ENCODE data around the gene CORIN.

Gene CORIN

DNA sequence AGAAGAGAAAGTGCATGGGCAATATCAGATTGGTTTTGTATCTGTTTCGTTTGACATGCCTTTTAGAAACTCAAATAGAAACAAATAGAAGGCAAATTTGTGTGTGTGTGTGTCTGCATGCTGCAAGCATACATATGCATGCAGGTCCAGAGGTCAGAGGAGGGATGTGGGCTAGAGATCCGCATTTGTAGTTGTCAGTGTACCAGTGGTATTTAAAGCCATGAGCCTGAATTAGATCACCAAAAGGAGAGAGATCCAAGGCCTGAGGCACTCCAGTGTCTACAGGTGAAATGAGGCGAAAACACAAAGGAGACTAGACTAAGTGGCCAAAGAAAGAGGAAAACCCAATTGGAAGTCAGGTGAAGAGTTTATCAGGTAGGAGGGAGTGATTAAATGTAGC lies 106.7 kb downstream of the CORIN start:
- TF ChIP-seq, protein P1, sequence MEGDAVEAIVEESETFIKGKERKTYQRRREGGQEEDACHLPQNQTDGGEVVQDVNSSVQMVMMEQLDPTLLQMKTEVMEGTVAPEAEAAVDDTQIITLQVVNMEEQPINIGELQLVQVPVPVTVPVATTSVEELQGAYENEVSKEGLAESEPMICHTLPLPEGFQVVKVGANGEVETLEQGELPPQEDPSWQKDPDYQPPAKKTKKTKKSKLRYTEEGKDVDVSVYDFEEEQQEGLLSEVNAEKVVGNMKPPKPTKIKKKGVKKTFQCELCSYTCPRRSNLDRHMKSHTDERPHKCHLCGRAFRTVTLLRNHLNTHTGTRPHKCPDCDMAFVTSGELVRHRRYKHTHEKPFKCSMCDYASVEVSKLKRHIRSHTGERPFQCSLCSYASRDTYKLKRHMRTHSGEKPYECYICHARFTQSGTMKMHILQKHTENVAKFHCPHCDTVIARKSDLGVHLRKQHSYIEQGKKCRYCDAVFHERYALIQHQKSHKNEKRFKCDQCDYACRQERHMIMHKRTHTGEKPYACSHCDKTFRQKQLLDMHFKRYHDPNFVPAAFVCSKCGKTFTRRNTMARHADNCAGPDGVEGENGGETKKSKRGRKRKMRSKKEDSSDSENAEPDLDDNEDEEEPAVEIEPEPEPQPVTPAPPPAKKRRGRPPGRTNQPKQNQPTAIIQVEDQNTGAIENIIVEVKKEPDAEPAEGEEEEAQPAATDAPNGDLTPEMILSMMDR (IDR thresholded peaks at IDR 0.05; ENCODE audit: low read depth, low read length), result no peak
- DNase-seq (ENCODE audit: extremely low read depth, low read depth), result no peak

GRCh38 chr4:47729131-47729680 lies 108.7 kb downstream of the CORIN start:
- TF ChIP-seq, protein P1 (IDR thresholded peaks at IDR 0.05; ENCODE audit: low read depth, low read length), result no peak
- DNase-seq (ENCODE audit: extremely low read depth, low read depth), result no peak

- DNase-seq (ENCODE audit: extremely low read depth, low read depth), result no peak
- TF ChIP-seq, protein P1 (IDR thresholded peaks at IDR 0.05; ENCODE audit: low read depth, low read length), result no peak
These were observed 115.8 kb downstream of the CORIN start for GRCh38 chr4:47721892-47722575.

- DNase-seq (ENCODE audit: extremely low read depth, low read depth), result no peak
- TF ChIP-seq, protein P1 (IDR thresholded peaks at IDR 0.05; ENCODE audit: low read depth, low read length), result no peak
These were observed 116.4 kb downstream of the CORIN start for GRCh38 chr4:47721485-47721884.

DNA sequence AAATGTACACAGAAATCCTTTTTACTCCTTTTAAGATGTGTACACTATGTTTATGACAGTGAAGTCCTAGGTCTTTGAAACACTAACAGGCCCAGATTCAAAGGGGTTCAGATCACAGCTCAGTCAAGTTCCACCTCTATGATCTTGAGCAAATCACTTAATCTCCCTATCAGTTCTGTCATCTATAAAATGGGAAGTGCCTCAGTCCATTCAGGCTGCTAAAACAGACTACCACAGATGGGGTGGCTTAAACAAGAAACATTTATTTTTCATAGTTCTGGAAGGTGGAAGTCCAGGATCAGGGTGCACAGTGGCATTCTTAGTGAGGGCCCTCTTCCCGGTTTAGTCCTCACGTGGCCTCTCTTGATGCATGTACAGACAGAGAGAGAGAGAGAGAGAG lies 117.1 kb downstream of the CORIN start:
- TF ChIP-seq, protein P1 (IDR thresholded peaks at IDR 0.05; ENCODE audit: low read depth, low read length), result no peak
- no peak for DNase-seq (ENCODE audit: extremely low read depth, low read depth)

DNA sequence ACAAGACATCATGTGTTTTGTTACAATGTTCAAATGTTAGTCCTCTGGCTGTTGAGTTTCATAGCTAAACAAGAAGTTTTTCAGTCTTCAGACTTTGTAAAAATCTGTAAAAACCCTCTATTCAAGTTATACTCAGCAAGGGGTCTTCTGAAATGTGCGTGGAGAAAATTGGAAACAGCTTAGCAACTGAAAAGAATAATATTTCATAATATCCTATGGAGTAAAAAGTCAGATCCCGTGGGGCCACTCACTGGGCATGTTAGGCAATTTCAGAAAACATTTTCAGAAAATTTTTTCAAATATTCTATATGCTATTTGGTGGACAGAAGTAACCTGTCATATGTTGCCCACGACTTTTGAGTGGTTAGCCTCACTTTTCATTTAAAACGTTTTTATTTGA lies 118.3 kb downstream of the CORIN start:
- TF ChIP-seq, protein P1 (IDR thresholded peaks at IDR 0.05; ENCODE audit: low read depth, low read length), result no peak
- DNase-seq (ENCODE audit: extremely low read depth, low read depth), result no peak

GRCh38 chr4:47718696-47719095 lies 119.2 kb downstream of the CORIN start:
- no peak for DNase-seq (ENCODE audit: extremely low read depth, low read depth)
- TF ChIP-seq, protein P1 (IDR thresholded peaks at IDR 0.05; ENCODE audit: low read depth, low read length), result no peak
